ENCODE measurements around the gene MAP3K19.

Gene MAP3K19

DNA sequence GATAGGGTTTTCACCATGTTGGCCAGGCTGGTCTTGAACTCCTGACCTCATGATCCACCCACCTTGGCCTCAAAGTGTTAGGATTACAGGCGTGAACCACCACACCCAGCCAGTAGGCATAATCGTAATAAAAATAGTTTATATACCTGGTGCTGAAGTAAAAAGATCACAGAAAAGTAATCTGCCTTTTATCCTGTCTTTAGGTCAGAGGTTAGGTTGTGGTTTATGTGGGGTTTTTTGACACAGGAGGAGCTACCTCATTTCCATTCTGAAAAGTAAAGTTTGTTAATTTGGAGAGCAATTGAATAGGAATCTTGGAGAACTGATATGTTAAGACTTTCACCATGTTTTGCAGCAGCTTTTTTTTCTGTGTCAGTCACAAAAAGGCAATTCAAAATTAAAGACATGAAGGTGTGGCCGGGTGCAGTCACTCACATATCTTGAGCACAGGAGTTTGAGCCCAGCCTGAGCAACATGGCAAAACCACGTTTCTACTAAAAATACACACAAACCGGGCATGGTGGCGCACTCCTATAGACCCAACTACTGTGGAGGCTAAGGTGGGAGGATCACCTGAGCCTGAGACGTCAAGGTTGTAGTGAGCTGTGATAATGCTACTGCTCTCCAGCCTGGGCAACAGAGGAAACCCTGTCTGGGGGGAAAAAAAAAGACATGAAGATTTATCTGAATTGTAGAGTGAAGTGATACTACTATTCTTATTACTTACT is 97.1 kb downstream of the MAP3K19 start:
- no peak overlapping the region for H3K27ac ChIP-seq
- no peak for TF ChIP-seq ZFX (IDR thresholded peaks at IDR 0.05; ENCODE audit: borderline replicate concordance)
- TF ChIP-seq, protein P1, sequence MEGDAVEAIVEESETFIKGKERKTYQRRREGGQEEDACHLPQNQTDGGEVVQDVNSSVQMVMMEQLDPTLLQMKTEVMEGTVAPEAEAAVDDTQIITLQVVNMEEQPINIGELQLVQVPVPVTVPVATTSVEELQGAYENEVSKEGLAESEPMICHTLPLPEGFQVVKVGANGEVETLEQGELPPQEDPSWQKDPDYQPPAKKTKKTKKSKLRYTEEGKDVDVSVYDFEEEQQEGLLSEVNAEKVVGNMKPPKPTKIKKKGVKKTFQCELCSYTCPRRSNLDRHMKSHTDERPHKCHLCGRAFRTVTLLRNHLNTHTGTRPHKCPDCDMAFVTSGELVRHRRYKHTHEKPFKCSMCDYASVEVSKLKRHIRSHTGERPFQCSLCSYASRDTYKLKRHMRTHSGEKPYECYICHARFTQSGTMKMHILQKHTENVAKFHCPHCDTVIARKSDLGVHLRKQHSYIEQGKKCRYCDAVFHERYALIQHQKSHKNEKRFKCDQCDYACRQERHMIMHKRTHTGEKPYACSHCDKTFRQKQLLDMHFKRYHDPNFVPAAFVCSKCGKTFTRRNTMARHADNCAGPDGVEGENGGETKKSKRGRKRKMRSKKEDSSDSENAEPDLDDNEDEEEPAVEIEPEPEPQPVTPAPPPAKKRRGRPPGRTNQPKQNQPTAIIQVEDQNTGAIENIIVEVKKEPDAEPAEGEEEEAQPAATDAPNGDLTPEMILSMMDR (IDR thresholded peaks at IDR 0.05), result no peak

- no peak overlapping the region for H3K27ac ChIP-seq
- TF ChIP-seq, protein P1 (IDR thresholded peaks at IDR 0.05), result no peak
- no peak for TF ChIP-seq ZFX (IDR thresholded peaks at IDR 0.05; ENCODE audit: borderline replicate concordance)
Measured at GRCh38 chr2:134946073-134946472, 101.2 kb downstream of the MAP3K19 start.

DNA sequence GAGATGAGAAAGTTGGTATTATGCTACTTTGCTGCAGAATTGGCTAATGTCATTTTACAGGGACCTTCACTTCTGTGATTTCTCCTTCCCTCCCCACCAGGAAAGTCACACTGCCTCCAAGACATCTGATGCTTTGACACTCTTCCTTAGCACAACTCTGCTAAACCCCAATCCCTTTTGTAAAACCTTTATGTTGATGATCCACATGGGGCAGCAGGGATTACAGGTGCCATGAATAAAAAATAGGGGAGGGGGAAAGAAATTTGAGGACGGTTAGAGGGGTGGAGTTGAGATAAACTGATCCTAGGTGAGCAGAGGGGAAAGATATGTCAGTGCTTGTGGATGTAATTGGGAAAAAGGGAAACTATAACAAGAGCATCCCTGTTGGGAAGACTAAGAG is 102.3 kb downstream of the MAP3K19 start:
- no peak for TF ChIP-seq ZFX (IDR thresholded peaks at IDR 0.05; ENCODE audit: borderline replicate concordance)
- TF ChIP-seq, protein P1 (IDR thresholded peaks at IDR 0.05), result no peak
- no peak overlapping the region for H3K27ac ChIP-seq

DNA sequence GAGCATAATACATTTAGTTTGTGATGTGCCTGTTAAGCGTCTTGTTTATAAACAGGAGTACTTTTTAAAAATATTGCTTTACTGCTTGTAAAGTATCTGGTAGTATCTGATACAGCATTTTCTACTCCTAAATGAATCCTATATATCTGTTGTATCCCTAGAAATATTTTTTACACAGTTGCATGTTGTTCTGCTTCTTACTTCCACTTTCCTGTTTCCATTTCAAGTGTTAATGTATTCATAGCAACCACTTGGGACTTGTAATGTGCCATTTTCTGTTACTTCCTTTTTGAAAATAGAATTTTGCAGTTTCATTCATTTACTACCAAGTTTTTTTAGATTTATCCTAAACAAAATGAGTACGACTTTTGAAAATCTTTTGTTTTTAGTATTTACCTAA is 103.7 kb downstream of the MAP3K19 start:
- no peak overlapping the region for H3K27ac ChIP-seq
- no peak for TF ChIP-seq ZFX (IDR thresholded peaks at IDR 0.05; ENCODE audit: borderline replicate concordance)
- TF ChIP-seq, protein P1 (IDR thresholded peaks at IDR 0.05), result no peak

- TF ChIP-seq, protein P1 (IDR thresholded peaks at IDR 0.05), result no peak
- no peak for TF ChIP-seq ZFX (IDR thresholded peaks at IDR 0.05; ENCODE audit: borderline replicate concordance)
- no peak overlapping the region for H3K27ac ChIP-seq
Measured at GRCh38 chr2:134936691-134937090, 110.6 kb downstream of the MAP3K19 start.

DNA sequence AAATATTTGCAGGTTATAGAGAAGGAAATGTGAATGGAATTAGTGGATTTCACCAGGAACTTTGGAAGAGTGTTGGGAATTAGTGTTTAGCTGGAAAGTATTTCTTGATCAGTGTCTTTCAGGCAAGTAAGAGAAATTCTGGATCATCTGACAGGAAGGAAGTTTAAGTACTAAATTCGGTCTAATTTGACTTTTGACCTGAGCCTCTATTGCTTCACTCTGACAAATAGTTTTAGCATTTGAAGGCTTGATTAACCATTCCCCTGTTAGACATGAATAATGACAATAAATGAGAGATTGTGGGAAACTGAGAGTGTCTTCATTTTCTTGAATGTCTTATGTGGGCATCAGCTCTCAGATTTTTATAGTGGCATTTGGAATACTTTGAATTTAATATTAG is 112.6 kb downstream of the MAP3K19 start:
- no peak overlapping the region for H3K27ac ChIP-seq

GRCh38 chr2:134934150-134934549 is 113.1 kb downstream of the MAP3K19 start:
- H3K27ac ChIP-seq, result no peak overlapping the region
- TF ChIP-seq, protein P1 (IDR thresholded peaks at IDR 0.05), result no peak
- TF ChIP-seq ZFX (IDR thresholded peaks at IDR 0.05; ENCODE audit: borderline replicate concordance), result no peak

More for the DNA sequence above, 112.6 kb downstream of the MAP3K19 start:
- TF ChIP-seq ZFX (IDR thresholded peaks at IDR 0.05; ENCODE audit: borderline replicate concordance), result no peak
- TF ChIP-seq, protein P1 (IDR thresholded peaks at IDR 0.05), result no peak

Data from 22Rv1 (cell line).